A673 (cell line): ENCODE data around the gene ACY1.

Experiments used
- CTCF ChIP-seq: fragments of 300-800, 200-600 bp; sonication (generic); conservative IDR thresholded peaks from 2 replicates; pipeline ENCODE4 v1.5.1; 2017; ENCODE audit warnings: low read depth, mild to moderate bottlenecking, antibody characterized with exemption, low read length, moderate library complexity, mixed read lengths
- EZH2 ChIP-seq: fragments of 200-600 bp; sonication (generic); IDR thresholded peaks from 2 replicates; pipeline ENCODE4 v1.6.1; 2017; ENCODE audit warnings: borderline replicate concordance, low read depth, mild to moderate bottlenecking, mixed read lengths, antibody characterized with exemption, low read length; ENCODE audit not compliant: poor library complexity, severe bottlenecking

DNA sequence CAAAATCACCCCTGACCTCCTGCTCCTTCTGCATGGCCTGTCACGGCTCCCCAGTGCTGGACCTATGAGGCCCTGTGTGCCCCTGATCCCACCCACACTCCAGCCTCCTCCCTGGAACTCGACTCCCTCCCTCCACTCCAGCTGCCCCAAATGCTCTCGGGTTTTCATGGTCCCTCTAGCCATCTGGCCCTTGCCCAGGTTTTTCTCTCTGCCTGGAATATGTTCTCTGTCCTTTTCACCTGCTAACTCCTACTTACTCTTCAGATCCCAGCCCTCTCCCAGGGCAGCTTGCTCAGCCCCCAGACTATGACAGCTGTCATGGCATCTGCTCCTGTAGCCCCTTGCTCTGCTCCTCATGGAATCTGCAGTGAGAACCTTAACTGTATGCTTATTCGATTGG is 42.7 kb downstream of the ACY1 start:
- TF ChIP-seq CTCF, result no peak
- TF ChIP-seq EZH2, result no peak
